ENCODE results near the gene CD163.
"Not testable (repeated sequence)": the region's sequence is repeated elsewhere in the genome, so short reads cannot be mapped to it uniquely, and the experiment has no call there.

CD163 gene

GRCh38 chr12:7448099-7448498 is 55.5 kb downstream of the CD163 start:
- DNase-seq = no peak

- DNase-seq = no peak
These were observed 59.0 kb downstream of the CD163 start for GRCh38 chr12:7444537-7444936.

- DNase-seq = no peak
These were observed 59.5 kb downstream of the CD163 start, which contains the start of gene CD163L1 for GRCh38 chr12:7444076-7444475. Gene CD163L1 (minus strand): TSS chr12:7444153. CDS start chr12:7444127, 26 bp downstream.

GRCh38 chr12:7441216-7441615 is 62.4 kb downstream of the CD163 start:
- no peak for DNase-seq

GRCh38 chr12:7439579-7440505 is 63.7 kb downstream of the CD163 start:
- no peak for DNase-seq

GRCh38 chr12:7438291-7438995 is 65.1 kb downstream of the CD163 start:
- not testable (repeated sequence) for DNase-seq

- DNase-seq = not testable (repeated sequence)
These were observed 66.1 kb downstream of the CD163 start for GRCh38 chr12:7437494-7437893.

GRCh38 chr12:7434670-7435069 is 68.9 kb downstream of the CD163 start:
- DNase-seq = no peak

GRCh38 chr12:7433276-7433822 is 70.2 kb downstream of the CD163 start:
- DNase-seq = no peak

GRCh38 chr12:7431993-7432685 is 71.4 kb downstream of the CD163 start:
- DNase-seq = no peak

Data from cerebellar nuclear complex (tissue), 1 donor.